Keratinocyte (primary cell): ENCODE measurements around the gene CALCOCO1. TPM values are rescaled to one million over a fixed set of nuclear protein-coding genes. Genes with fewer than 3 reads are reported as not detected.

Source experiments
- DNase-seq: peaks from one replicate; pipeline ENCODE4 v3.0.0-alpha.2; 2011; ENCODE audit warnings: low read depth, missing footprints, low spot score
- FAIRE-seq: peaks from 2 replicates; lab custom pipeline; 2011; peaks lifted over from hg19 to GRCh38; lab: Jason Lieb, UNC
- H2AFZ ChIP-seq: 2 replicates; pipeline ENCODE4 v1.6.0; 2012; ENCODE audit warnings: low read length, control low read depth, inconsistent platforms; ENCODE audit not compliant: control insufficient read depth
- H3K27ac ChIP-seq: 2 replicates; pipeline ENCODE4 v1.5.1; 2011; ENCODE audit warnings: low read length; ENCODE audit not compliant: control insufficient read depth, insufficient read depth
- H3K27me3 ChIP-seq: 3 replicates; pipeline ENCODE4 v1.6.0; 2011; ENCODE audit warnings: low read length; ENCODE audit not compliant: control insufficient read depth, insufficient read depth; ENCODE audit errors: extremely low read depth
- H3K36me3 ChIP-seq, 2 experiments: 2 replicates in 1 of 2; 3 replicates in 1 of 2; pipeline ENCODE4 v1.5.1; 2011; ENCODE audit warnings: low read length in 2 of 2, mild to moderate bottlenecking in 1 of 2; ENCODE audit not compliant: control insufficient read depth in 2 of 2, insufficient read depth in 2 of 2; ENCODE audit errors: extremely low read depth in 1 of 2
- H3K4me1 ChIP-seq: 3 replicates; pipeline ENCODE4 v1.5.1; 2011; ENCODE audit warnings: low read length; ENCODE audit not compliant: control insufficient read depth, insufficient read depth; ENCODE audit errors: extremely low read depth
- H3K4me2 ChIP-seq: 3 replicates; pipeline ENCODE4 v1.6.0; 2011; ENCODE audit warnings: low read depth, low read length; ENCODE audit not compliant: control insufficient read depth, insufficient read depth; ENCODE audit errors: extremely low read depth
- H3K4me3 ChIP-seq, 3 experiments: fragments of 200-600 bp in 1 of 3; sonication (generic) in 1 of 3; 2 replicates in 2 of 3; 3 replicates in 1 of 3; pipeline ENCODE4 v1.5.1; 2011 to 2016; ENCODE audit warnings: low read length in 3 of 3, mild to moderate bottlenecking in 3 of 3, control low read depth in 2 of 3, inconsistent platforms in 1 of 3, low read depth in 1 of 3, mixed read lengths in 1 of 3, mixed run types in 1 of 3, moderate library complexity in 1 of 3; ENCODE audit not compliant: control insufficient read depth in 2 of 3, insufficient read depth in 2 of 3; ENCODE audit errors: extremely low read depth in 1 of 3
- H3K79me2 ChIP-seq: 2 replicates; pipeline ENCODE4 v1.6.0; 2012; ENCODE audit warnings: low read length; ENCODE audit not compliant: control insufficient read depth, insufficient read depth
- H3K9ac ChIP-seq: 3 replicates; pipeline ENCODE4 v1.6.0; 2011; ENCODE audit warnings: low read length; ENCODE audit not compliant: control insufficient read depth, insufficient read depth; ENCODE audit errors: extremely low read depth
- H3K9me1 ChIP-seq: 3 replicates; pipeline ENCODE4 v1.6.0; 2011; ENCODE audit warnings: low read length; ENCODE audit not compliant: control insufficient read depth, insufficient read depth; ENCODE audit errors: extremely low read depth
- H3K9me3 ChIP-seq: 2 replicates; pipeline ENCODE4 v1.5.1; 2012; ENCODE audit warnings: low read depth, low read length; ENCODE audit not compliant: control insufficient read depth
- H4K20me1 ChIP-seq: 3 replicates; pipeline ENCODE4 v1.6.0; 2011; ENCODE audit warnings: low read length; ENCODE audit not compliant: control insufficient read depth, insufficient read depth; ENCODE audit errors: extremely low read depth
- EZH2 ChIP-seq: IDR thresholded peaks from one replicate; pipeline ENCODE4 v1.6.1; 2012; ENCODE audit warnings: inconsistent platforms, mild to moderate bottlenecking, low read length, moderate library complexity
- dilution Hi-C: fragments of 300-500 bp; cut with MboI; formaldehyde crosslinking; loops from one replicate; pipeline ENCODE4 v1.7.0; 2020; ENCODE audit warnings: low sequenced_read_pairs; ENCODE audit not compliant: extremely low pct_ligation_motif_present
- polyA plus RNA-seq, 5 experiments: library from polyadenylated mRNA; depleted of rRNA in 3 of 5; stranded (reverse) in 3 of 5; stranded (forward) in 1 of 5; unstranded in 1 of 5; fragments of >200 nt; gene quantifications; 1 replicate in 1 of 5; 2 replicates in 3 of 5; 3 replicates in 1 of 5; pipeline versions ENCODE4 v1.2.1 to v1.2.3, GENCODE V29; 2011 to 2012; ENCODE audit warnings: missing spikeins in 2 of 5, low read depth in 1 of 5, low replicate concordance in 1 of 5
- TF ChIP-seq, protein P1 (sequence below), 3 experiments: IDR thresholded peaks in 1 of 3; conservative IDR thresholded peaks in 1 of 3; optimal IDR thresholded peaks in 1 of 3; 2 replicates in 2 of 3; 3 replicates in 1 of 3; pipeline versions ENCODE3 to v1.5.1; 2011; ENCODE audit warnings: low read length in 3 of 3, mild to moderate bottlenecking in 3 of 3, moderate library complexity in 2 of 3, control low read depth in 1 of 3, inconsistent platforms in 1 of 3; ENCODE audit not compliant: insufficient read depth in 2 of 3; ENCODE audit errors: extremely low read depth in 1 of 3

Gene CALCOCO1
- polyA plus RNA-seq, 1 donor (not counting 4 experiments of a cell fraction or from before 2014, with no cell fraction given) = 67.3 TPM

DNA sequence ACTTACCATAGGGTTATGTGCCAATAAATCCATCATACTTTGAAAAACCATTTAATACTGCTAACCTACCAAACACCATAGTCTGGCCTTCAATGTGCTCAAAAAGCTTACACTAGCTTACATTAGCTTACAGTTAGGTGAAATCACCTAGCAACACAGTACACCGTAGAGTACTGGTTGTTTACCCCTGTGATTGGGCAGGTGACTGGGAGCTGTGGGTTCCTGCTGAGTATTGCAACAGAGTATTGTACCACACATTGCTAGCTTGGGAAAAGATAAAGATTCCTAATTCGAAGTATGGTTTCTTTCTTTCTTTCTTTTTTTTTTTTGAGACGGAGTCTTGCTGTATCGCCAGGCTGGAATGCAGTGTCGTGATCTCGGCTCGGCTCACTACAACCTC lies 56.9 kb downstream of the CALCOCO1 start:
- no peak for TF ChIP-seq EZH2
- no peaks in the 10 kb centered on the region for H3K9me1 ChIP-seq
- no peak overlapping the region for H3K9ac ChIP-seq
- DNase-seq (no peak), FAIRE-seq (no peak)
- H3K27me3 ChIP-seq = no peaks in the 10 kb centered on the region
- H3K4me2 ChIP-seq = no peak overlapping the region
- H3K79me2 ChIP-seq = peaks cover 8% of the 10 kb centered on the region
- peaks cover 12 to 28% of the 10 kb centered on the region in 2 experiments for H3K36me3 ChIP-seq
- no peaks in the 10 kb centered on the region for H4K20me1 ChIP-seq
- H3K9me3 ChIP-seq = no peaks in the 10 kb centered on the region
- dilution Hi-C loops = no loop called here
- no peak overlapping the region for H2AFZ ChIP-seq
- H3K27ac ChIP-seq = no peak overlapping the region
- peaks cover 16% of the 10 kb centered on the region for H3K4me1 ChIP-seq
- H3K4me3 ChIP-seq = no peak overlapping the region

DNA sequence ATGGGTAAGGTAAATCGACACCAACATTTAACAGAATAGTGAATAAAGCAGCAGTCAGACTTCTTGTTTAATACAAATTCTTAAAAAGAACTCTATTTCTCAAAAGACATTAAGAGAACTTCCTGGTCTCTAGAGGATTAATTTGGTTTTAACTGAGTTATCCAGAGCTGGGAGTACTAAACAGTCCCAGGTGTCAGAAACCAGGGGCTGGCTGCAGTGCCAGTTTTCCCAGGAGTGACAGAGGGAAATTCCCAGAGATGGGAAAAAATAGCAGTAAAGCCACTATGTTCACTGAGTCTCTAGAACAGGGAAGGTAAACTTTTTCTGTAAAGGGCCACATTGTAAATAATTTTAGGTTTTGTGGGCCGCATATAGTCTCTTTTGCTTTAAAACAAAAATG lies 60.2 kb downstream of the CALCOCO1 start:
- Histone ChIP-seq H3K9me3 (no peaks in the 10 kb centered on the region), H3K9me1 (no peaks in the 10 kb centered on the region), H3K9ac (no peak overlapping the region), H3K4me1 (peaks cover 9% of the 10 kb centered on the region), H3K79me2 (no peaks in the 10 kb centered on the region), H2AFZ (no peak overlapping the region), H3K27ac (no peak overlapping the region), H3K27me3 (no peaks in the 10 kb centered on the region), H3K4me2 (no peak overlapping the region), H3K36me3 (peaks cover 18 to 33% of the 10 kb centered on the region in 2 experiments), H4K20me1 (no peaks in the 10 kb centered on the region), H3K4me3 (no peak overlapping the region)
- TF ChIP-seq EZH2 = no peak
- TF ChIP-seq, protein P1, sequence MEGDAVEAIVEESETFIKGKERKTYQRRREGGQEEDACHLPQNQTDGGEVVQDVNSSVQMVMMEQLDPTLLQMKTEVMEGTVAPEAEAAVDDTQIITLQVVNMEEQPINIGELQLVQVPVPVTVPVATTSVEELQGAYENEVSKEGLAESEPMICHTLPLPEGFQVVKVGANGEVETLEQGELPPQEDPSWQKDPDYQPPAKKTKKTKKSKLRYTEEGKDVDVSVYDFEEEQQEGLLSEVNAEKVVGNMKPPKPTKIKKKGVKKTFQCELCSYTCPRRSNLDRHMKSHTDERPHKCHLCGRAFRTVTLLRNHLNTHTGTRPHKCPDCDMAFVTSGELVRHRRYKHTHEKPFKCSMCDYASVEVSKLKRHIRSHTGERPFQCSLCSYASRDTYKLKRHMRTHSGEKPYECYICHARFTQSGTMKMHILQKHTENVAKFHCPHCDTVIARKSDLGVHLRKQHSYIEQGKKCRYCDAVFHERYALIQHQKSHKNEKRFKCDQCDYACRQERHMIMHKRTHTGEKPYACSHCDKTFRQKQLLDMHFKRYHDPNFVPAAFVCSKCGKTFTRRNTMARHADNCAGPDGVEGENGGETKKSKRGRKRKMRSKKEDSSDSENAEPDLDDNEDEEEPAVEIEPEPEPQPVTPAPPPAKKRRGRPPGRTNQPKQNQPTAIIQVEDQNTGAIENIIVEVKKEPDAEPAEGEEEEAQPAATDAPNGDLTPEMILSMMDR (optimal IDR thresholded peaks at IDR 0.05 in 1 of 3, IDR thresholded peaks at IDR 0.05 in 1 of 3, conservative IDR thresholded peaks at IDR 0.05 in 1 of 3; ENCODE audit: extremely low read depth in 1 of 3, insufficient read depth in 2 of 3, low read length in 3 of 3) = no peak
- FAIRE-seq (no peak), DNase-seq (no peak)
- dilution Hi-C loops = no loop called here

GRCh38 chr12:53664936-53665335 lies 62.3 kb downstream of the CALCOCO1 start:
- Histone ChIP-seq H2AFZ (no peak overlapping the region), H3K4me3 (no peak overlapping the region), H3K36me3 (peaks cover 15 to 25% of the 10 kb centered on the region in 2 experiments), H3K27ac (no peak overlapping the region), H3K4me1 (no peaks in the 10 kb centered on the region), H3K9me3 (no peaks in the 10 kb centered on the region), H3K27me3 (no peaks in the 10 kb centered on the region), H3K9me1 (no peaks in the 10 kb centered on the region), H3K4me2 (no peak overlapping the region), H4K20me1 (no peaks in the 10 kb centered on the region), H3K79me2 (no peaks in the 10 kb centered on the region), H3K9ac (no peak overlapping the region)
- dilution Hi-C loops = no loop called here
- no peak for FAIRE-seq
- DNase-seq = no peak
- TF ChIP-seq, protein P1 (optimal IDR thresholded peaks at IDR 0.05 in 1 of 3, IDR thresholded peaks at IDR 0.05 in 1 of 3, conservative IDR thresholded peaks at IDR 0.05 in 1 of 3; ENCODE audit: extremely low read depth in 1 of 3, insufficient read depth in 2 of 3, low read length in 3 of 3) = no peak
